HG03280 (cell line): ENCODE results near the gene VPS26C.
"Not testable (repeated sequence)": the region's sequence is repeated elsewhere in the genome, so short reads cannot be mapped to it uniquely, and the experiment has no call there.

Source experiments
- ATAC-seq: cut with Tn5 transposase; IDR thresholded peaks from one replicate; pipeline ENCODE4 v1.9.1; 2021; ENCODE audit warnings: mild to moderate bottlenecking, moderate library complexity; ENCODE audit not compliant: unreplicated experiment

The VPS26C gene

DNA sequence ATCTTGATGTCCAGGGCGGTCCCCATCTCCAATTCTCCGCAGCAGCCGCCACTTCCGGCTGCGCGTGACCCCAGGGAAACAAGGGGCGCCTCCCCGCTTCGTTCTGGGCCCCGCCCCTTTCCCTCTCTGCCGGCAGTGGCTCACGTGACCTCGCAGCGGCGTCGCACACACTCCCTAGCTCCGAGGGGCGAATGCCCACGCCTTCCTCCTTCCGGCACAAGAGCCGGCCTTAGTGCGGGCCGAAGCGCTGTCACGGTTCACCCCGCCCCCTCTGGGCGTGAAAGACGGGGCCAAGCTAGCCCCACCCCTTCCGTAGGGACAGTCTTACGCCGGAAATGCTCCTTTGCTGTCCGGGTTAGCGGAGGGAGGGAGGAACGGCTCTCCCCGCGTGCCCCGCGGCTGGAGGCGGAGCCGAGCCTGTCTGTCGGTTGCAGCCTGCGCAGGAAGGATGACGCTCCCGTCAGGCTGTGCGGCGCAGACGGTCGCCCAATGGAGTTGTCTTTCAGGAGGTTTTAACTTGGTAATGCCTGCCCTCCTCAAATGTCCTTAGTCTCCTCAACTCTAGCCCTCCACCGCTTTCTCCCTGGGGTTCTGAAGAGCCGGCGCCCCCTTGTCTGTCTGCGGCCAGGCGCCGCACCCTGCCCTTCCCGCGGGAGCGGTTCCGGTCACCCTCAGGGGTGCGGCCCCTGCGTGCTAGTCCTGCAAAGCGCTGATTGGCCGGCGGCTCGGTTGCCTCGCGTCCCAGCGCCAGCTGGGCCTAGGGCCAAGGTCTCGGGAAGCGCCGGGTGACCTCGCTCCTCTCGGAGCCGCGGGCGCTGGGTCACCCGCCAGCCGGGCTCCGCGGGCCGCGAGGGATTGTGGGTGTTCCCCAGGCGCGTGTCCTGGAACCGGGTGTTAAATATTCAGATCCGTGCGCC, at the start of gene VPS26C:
TSS of gene VPS26C (minus strand) at position 66 of the 917 bp plus-strand sequence. CDS start at position 26, 40 bp downstream.
- ATAC-seq = peak; percentile 94

DNA sequence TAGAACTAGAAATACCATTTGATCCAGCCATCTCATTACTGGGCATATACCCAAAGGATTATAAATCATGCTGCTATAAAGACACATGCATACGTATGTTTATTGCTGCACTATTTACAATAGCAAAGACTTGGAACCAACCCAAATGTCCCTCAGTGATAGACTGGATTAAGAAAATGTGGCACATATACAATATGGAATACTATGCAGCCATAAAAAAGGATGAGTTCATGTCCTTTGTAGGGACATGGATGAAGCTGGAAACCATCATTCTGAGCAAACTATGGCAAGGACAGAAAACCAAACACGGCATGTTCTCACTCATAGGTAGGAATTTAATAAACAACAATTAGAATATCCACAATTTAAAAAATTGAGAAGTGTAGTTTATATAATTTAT, 48.9 kb upstream of the VPS26C start:
- not testable (repeated sequence) for ATAC-seq

DNA sequence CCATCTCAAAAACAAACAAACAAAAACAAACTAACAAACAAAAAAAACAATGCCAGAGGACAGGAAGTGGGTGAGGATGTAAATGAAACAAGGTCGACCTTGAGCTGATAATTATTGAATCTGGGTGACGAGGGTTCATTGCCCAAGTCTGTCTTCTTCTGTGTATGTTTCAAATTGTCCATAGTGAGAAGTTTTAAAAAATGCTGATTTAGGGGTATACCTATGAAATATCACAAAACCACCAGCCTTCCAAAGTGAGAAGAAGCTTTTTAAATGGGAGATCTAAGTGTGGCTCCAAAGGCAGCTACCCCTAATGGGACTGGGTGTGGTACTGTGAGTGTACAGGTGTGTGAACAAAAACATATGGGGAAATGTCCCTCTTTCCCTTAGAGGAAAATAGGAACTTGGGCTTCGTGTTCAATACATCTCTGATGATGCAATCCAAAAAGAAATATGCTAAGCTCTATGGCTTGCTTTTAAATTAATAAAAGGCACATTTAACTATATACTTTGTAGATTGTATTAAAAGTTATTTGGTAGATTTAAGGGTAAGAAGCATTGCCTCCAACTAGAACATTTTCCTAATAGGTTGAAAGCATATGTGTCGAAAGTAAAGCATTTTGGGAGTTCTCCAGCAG, 33.1 kb upstream of the VPS26C start:
- no peak for ATAC-seq

DNA sequence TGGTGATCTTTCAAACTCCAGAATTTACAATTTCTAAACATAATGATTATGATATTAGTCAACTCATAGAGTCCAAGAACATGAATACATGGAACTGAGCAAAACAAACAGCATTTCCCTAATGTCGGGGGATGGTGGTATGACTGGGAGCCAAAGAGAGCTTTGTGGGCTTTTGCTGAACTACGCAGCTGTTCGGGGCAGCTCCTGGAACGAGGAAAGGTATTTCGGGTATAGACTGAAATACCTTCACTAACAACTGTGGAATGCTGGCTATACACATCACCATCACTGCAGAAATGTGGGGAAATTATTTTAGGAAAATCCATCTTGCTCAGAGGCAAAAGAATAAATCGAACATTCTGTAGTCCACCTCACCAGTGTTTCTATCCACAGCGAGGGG, 30.2 kb upstream of the VPS26C start:
- no peak for ATAC-seq

DNA sequence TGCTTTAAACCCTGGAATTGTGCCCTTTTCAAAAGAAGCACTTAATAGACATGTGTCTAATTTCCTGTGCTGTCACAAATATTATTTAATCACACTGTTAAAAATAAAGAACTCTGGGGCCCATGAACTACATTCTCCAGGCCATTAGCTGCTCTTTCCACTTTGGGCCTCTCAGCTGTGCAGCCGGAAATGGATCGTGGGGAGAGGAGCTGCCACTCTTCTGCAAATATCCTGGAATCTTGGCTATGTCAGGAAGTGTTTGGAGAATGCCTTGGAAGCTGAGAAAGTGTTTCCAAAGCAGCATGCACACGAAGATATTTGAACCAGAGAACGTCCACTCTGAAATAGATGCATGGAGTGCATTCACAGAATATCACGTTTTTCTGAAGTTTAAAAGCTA, 27.5 kb upstream of the VPS26C start:
- ATAC-seq = no peak

DNA sequence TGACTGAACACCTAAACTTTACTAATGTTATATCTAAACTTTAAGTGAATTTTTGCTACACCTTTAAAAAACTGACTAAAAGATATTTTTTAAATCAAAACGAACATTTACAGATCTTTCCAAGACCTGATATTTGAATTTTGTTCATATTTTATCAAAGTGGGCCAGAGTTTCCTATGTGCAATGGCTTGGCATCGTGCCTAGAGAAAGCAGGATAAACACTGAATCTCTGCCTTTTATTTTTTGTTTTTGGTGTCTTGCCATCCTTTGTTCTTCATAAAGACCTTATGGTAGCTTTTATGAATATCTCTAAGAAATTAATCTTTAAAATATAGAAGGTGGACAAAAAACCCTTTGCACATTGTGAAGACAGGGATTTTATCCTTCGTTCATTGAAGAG, 25.8 kb upstream of the VPS26C start:
- no peak for ATAC-seq

DNA sequence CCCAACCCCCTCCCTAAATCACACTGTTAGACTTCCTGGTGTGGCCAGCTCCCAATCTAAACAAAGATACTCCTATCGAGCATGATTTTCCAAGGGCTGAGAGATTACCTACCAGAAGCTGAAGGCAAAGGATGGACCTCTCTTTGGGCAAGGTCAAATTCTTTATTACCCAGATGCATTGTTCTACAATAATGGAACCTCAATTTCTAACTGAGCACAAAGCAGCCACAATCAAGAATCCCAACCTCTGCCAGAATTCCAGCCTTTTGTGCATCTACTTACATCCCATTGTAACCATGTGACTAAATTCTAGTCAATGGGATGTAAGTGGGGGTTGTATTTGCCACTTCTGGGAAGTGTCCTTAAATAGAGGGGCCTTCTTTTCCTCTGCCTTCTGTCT, 24.9 kb upstream of the VPS26C start:
- no peak for ATAC-seq

DNA sequence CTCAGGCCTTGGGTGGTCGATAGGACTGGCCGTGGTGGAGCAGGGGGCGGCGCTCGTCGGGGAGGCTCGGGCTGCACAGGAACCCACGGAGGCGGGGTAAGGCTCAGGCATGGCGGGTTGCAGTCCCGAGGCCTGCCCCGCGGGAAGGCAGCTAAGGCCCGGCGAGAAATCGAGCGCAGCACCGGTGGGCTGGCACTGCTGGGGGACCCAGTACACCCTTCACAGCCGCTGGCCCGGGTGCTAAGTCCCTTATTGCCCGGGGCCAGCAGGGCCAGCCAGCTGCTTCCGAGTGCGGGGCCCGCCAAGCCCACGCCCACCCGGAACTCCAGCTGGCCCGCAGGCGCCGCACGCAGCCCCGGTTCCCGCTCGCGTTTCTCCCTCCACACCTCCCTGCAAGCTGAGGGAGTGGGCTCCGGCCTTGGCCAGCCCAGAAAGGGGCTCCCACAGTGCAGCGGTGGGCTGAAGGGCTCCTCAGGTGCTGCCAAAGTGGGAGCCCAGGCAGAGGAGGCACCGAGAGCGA, 16.1 kb upstream of the VPS26C start:
- ATAC-seq = not testable (repeated sequence)

DNA sequence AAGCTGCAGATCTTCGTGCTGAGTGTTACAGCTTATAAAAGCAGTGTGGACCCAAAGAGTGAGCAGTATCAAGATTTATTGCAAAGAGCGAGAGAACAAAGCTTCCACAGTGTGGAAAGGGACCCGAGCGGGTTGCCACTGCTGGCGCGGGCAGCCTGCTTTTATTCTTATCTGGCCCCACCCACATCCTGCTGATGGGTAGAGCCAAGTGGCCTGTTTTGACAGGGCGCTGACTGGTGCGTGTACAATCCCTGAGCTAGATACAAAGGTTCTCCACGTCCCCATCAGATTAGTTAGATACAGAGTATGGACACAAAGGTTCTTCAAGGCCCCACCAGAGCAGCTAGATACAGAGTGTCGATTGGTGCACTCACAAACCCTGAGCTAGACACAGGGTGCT, 15.5 kb upstream of the VPS26C start:
- not testable (repeated sequence) for ATAC-seq

DNA sequence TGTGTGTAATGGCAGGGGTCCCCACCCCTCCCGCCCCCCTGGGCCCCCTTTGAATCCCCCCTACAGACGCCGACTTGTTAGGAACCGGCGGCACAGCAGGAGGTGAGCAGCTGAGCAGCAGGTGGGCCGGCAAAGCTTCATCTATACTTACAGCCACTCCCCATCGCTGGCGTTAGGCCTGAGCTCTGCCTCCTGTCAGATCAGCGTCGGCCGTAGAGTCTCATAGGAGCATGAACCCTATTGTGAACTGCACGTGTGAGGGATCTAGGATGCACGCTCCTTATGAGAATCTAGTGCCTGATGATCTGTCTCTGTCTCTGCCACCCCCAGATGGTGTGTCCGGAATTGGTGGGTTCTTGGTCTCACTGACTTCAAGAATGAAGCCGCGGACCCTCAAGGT, 14.9 kb upstream of the VPS26C start:
- no peak for ATAC-seq

DNA sequence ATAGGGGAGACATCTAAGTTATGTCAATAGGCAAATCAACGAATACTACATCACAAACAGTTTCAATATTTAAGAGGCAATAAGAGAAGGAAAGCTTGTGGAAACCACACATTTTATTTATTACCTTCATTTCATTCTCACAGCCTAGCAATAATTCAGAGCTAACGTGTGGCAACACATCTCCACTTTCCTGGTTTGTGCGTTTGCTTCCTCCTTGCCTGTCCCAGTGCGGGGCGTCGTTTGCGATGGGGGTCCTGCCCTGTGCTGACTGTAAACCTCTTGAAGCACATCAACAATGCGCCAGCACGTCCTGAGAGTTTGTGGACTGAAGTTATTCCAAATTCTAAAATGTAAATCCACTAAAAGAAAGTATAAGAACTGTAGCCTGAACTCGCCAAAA, 14.4 kb upstream of the VPS26C start:
- ATAC-seq = no peak

DNA sequence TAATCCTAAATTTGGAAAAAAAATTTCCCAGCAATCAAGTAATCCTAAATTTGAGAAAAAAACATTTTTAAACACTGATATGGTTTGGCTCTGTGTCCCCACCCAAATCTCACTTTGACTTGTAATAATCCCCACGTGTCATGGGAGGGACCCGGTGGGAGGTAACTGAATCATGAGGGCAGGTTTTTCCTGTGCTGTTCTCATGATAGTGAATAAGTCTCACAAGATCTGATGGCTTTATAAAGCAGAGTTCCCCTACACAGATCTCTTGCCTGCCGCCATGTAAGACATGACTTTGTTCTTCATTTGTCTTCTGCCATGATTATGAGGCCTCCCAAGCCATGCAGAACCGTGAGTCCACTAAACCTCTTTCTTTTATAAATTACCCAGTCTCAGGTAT, 12.1 kb upstream of the VPS26C start:
- ATAC-seq = not testable (repeated sequence)

DNA sequence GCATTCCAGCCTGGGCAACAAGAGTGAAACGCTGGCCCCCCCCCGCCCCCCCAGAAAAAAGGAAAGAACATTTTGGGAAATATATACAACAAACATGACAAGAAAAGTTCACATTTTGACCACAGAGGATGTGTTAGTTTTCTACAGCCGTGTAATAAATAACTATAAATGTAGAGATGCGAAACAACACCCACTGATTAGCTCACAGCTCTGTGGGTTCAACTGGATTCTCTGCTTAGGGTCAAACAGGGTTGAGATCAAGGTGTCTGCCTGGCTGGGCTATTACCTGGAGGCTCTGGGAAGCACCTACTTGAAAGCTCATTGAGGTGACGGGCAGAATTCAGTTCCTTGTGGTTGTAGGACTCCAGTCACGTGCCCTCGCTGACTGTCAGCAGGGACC, 11.1 kb upstream of the VPS26C start:
- ATAC-seq = no peak

DNA sequence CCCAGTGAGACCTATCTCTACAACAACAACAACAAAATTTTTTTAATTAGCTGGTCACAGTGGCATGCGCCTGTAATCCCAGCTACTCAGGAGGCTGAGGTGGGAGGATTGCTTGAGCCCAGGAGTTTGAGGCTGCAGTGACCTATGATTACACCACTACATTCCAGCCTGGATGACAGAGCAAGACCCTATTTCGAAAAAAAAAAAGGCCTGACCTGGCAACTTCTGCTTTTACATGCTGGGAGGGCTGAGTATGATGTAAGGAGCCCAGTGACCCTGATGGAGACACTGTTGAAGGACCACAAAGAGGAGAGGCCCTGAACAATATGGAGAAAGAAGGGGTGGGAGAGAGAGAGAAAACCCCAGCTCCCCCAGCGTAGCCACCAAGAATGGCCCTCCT, 9.2 kb upstream of the VPS26C start:
- no peak for ATAC-seq

DNA sequence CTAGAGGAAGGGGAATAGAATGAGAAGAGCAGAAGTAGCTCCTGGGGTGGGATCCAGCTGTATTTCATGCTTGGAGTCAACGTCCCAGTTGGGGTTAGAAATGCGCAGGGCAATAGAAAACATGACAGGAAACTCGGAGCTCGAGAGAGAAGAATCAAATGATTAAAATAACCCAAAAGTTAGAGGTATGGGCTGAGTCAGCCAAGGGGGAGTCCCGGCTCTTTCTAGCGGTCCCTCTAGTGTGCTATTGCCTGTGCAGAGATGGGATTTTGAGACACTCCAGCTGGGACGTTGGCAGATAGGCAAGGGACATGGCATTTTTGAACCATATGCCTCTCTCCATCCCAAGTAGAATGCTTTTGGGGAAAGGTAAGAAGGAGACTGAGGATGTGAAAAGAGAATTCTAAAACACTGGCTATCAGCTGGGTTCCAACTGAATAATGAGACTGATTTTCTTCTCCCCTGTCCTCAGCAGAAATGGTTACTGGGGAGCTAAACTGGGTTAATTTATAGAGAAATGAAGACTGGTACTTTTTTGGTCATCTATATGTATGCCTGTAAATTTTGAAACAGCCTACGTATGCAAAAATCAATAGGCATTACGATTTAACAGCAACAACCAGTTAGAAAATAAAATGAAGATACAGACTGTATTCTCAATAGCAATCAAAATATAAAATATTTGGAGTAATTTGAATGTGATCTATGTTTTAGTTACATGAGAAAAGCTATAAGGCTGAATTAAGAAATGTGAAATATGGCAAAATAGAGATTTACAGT, 7.0 kb upstream of the VPS26C start:
- ATAC-seq = peak; percentile 57

DNA sequence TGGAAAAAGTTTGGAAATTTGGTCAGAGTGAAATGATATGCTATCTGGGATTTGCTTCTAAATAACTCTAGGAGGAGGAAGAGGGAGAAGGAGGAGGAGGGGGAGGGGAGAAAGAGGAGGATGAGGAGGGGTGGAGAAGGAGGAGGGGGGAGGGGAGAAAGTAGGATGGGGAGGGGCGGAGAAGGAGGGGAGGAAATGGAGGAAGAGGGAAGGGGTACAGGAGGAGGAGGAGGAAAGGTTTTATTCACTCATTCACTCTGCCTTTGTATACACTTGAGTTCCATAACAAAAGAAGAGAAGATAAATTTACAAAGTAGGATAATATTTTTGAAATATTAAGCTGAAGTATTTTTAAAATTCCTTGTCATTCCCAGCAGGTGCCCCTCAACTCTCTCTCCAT, 6.3 kb upstream of the VPS26C start:
- ATAC-seq = no peak

DNA sequence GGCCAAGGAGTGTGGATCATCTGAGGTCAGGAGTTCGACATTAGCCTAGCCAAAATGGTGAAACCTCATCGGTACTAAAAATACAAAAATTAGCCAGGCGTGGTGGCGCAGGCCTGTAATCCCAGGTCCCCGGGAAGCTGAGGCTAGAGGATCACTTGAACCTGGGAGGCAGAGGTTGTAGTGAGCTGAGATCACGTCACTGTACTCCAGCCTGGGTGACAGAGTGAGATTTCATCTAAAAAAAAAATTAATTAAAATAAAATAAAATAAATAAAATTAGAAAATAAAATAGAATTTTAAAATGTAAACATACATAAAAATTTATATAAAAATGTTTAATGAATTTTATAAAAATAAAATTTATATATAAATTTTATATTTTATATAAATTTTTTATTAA, 5.8 kb upstream of the VPS26C start:
- no peak for ATAC-seq

DNA sequence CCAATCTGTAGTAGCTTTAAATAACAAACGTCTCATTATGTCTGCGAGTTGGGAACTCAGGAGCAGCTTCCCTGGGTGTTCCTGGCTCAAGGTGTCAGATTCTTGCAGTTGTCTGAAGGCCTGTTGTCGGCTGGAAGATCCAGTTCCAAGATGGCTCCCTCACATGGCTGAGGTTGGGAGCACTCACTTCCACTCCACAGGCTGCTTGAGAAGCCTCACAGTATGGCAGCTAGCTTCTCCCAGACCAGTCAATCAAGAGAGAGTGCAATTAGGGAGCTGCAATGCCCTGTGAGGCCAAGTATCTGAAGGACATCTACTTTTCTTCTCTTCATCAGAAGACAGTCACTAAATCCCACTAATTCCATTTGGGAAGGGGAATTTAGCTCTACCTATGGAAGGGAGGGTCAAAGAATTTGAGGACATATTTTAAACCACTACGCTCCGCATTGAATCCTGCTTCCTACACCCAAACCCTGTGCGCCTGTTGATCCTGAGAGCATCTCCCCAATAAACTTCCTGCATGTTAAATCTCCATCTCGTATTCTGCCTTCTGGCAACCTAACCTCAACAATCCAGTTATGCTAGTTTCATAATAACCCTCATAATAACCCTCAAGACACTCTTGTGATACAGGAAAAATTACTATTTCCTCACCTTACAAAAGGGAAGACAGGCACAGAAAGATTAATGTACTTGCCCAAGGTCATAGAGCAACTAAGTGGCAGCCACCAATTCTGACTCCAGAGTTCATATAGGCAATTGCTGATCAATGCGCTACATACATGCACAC, 3.6 kb upstream of the VPS26C start:
- ATAC-seq = no peak

DNA sequence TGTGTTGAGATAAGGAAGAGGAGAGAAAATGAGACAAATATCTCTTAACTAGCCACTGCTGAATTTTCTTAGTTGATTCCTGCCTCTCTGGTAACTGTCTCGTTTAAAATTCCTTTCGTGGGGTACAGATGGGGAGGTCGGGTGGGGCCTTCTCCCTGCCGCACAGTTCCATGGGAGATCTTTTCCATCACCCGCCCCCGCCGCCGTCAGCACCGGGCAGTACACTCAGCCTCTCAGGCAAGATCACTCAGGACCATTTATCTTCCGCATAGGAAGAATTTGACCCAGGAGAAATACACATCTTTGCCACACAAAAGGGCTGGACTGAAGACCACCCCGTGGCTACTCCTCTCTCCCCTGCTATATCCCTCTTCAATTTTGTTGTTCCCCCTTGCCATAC, 2.3 kb upstream of the VPS26C start:
- no peak for ATAC-seq

DNA sequence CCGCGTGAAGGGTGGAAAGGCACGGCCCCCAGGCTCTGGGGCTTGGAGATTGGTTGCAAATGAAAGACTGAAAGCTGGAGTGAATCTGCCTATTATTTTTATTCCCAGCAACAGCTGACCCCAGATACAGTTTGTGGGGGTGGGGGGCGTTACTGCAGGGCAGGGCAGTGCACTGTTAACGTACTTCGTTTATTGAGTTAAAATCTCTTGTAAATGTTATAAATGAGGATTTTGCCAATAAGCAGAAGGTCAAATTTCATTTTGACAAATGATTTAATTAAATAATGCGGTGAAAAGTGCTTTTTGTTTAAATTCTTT, 1.0 kb upstream of the VPS26C start:
- ATAC-seq = no peak
